Thoracic aorta (tissue), 2 donors: ENCODE results near the gene MED15. TPM values are rescaled to one million over a fixed set of nuclear protein-coding genes. Genes with fewer than 3 reads are reported as not detected.
"Not testable (repeated sequence)": the region's sequence is repeated elsewhere in the genome, so short reads cannot be mapped to it uniquely, and the experiment has no call there.

ENCODE experiments used
- ATAC-seq: fragments of 150-250 bp; one replicate; pipeline ENCODE4 v1.8.0; 2017; ENCODE audit warnings: low read depth; ENCODE audit not compliant: insufficient number of reproducible peaks, low FRiP score
- DNase-seq: peaks from one replicate; pipeline ENCODE4 v3.0.0-alpha.2; 2020; ENCODE audit warnings: low spot score
- H3K27ac ChIP-seq, 2 donors: fragments of 200-600 bp; sonication (generic); 1 replicate in 1 of 2; 2 replicates in 1 of 2; pipeline ENCODE4 v1.5.1; 2016; ENCODE audit warnings: mild to moderate bottlenecking in 2 of 2, moderate library complexity in 2 of 2
- H3K27me3 ChIP-seq: fragments of 200-600 bp; sonication (generic); replicated peaks from 2 replicates; pipeline ENCODE4 v1.6.0; 2016; ENCODE audit warnings: mild to moderate bottlenecking; ENCODE audit not compliant: insufficient read depth
- H3K36me3 ChIP-seq: fragments of 200-600 bp; sonication (generic); one replicate; pipeline ENCODE4 v1.5.1; 2016
- H3K4me1 ChIP-seq, 2 donors: fragments of 200-600 bp; sonication (generic); 1 replicate in 1 of 2; 2 replicates in 1 of 2; pipeline versions ENCODE4 v1.5.1 to v1.6.0; 2016; ENCODE audit warnings: low read depth in 2 of 2, mild to moderate bottlenecking in 1 of 2; ENCODE audit not compliant: control insufficient read depth in 1 of 2
- H3K4me3 ChIP-seq: fragments of 200-600 bp; sonication (generic); 2 replicates; pipeline ENCODE4 v1.5.1; 2016; ENCODE audit warnings: mild to moderate bottlenecking
- H3K9me3 ChIP-seq: fragments of 200-600 bp; sonication (generic); 2 replicates; pipeline ENCODE4 v1.5.1; 2016
- CTCF ChIP-seq: fragments of 200-600 bp; sonication (generic); IDR thresholded peaks from one replicate; pipeline ENCODE4 v1.5.1; 2019; ENCODE audit warnings: antibody characterized with exemption
- total RNA-seq, 2 donors: library from RNA; depleted of rRNA; stranded (reverse); fragments of >200 nt; gene quantifications; one replicate each; pipeline versions ENCODE4 v1.1.0 to v1.2.3, GENCODE V29; 2016

The MED15 gene
- total RNA-seq, 2 donors from 2014 or later, result 78.9 to 98.6 TPM

- Histone ChIP-seq H3K36me3 (peaks cover 16% of the 10 kb centered on the region), H3K4me3 (no peak overlapping the region), H3K9me3 (no peaks in the 10 kb centered on the region), H3K27me3 (no peaks in the 10 kb centered on the region), H3K4me1 (peaks cover 20 to 34% of the 10 kb centered on the region in 2 donors), H3K27ac (no peak overlapping the region)
- TF ChIP-seq CTCF, result no peak
- no peak for DNase-seq
- no peak for ATAC-seq
These were observed 29.3 kb downstream of the MED15 start for GRCh38 chr22:20536590-20537324.

- no peaks in the 10 kb centered on the region for H3K27me3 ChIP-seq
- no peak for TF ChIP-seq CTCF
- ATAC-seq, result no peak
- H3K4me1 ChIP-seq, result peaks cover 14 to 28% of the 10 kb centered on the region in 2 donors
- no peak overlapping the region for H3K4me3 ChIP-seq
- H3K27ac ChIP-seq, result no peak overlapping the region
- H3K9me3 ChIP-seq, result no peaks in the 10 kb centered on the region
- DNase-seq, result no peak
- H3K36me3 ChIP-seq, result peaks cover 20% of the 10 kb centered on the region
These were observed 29.9 kb downstream of the MED15 start for GRCh38 chr22:20537325-20537756.

- peaks cover 8 to 22% of the 10 kb centered on the region in 2 donors for H3K4me1 ChIP-seq
- H3K36me3 ChIP-seq, result peaks cover 20% of the 10 kb centered on the region
- DNase-seq (no peak), ATAC-seq (no peak)
- no peaks in the 10 kb centered on the region for H3K27me3 ChIP-seq
- no peak overlapping the region for H3K4me3 ChIP-seq
- no peak for TF ChIP-seq CTCF
- no peaks in the 10 kb centered on the region for H3K9me3 ChIP-seq
- no peak overlapping the region for H3K27ac ChIP-seq
These were observed 30.6 kb downstream of the MED15 start for GRCh38 chr22:20537983-20538382.

GRCh38 chr22:20538875-20539274 is 31.5 kb downstream of the MED15 start:
- DNase-seq, H3K27me3 ChIP-seq, H3K4me3 ChIP-seq, H3K9me3 ChIP-seq, H3K27ac ChIP-seq, ATAC-seq: not testable (repeated sequence)
- peaks cover 3 to 13% of the 10 kb centered on the region in 2 donors for H3K4me1 ChIP-seq
- H3K36me3 ChIP-seq, result peaks cover 20% of the 10 kb centered on the region

GRCh38 chr22:20542055-20542454 is 34.6 kb downstream of the MED15 start:
- ATAC-seq, result no peak
- Histone ChIP-seq H3K9me3 (no peaks in the 10 kb centered on the region), H3K27ac (no peak overlapping the region), H3K4me3 (no peak overlapping the region), H3K36me3 (peaks cover 15% of the 10 kb centered on the region), H3K27me3 (no peaks in the 10 kb centered on the region), H3K4me1 (peaks cover 10 to 17% of the 10 kb centered on the region in 2 donors)
- no peak for DNase-seq
- TF ChIP-seq CTCF, result no peak
